NCI-H1417 (cell line): ENCODE data around the gene CNTN2.

ENCODE experiments used
- DNase-seq, 3 experiments: peaks; one replicate each; lab custom pipeline; 2025; lab: John Stamatoyannopoulos, UW

The CNTN2 gene

DNA sequence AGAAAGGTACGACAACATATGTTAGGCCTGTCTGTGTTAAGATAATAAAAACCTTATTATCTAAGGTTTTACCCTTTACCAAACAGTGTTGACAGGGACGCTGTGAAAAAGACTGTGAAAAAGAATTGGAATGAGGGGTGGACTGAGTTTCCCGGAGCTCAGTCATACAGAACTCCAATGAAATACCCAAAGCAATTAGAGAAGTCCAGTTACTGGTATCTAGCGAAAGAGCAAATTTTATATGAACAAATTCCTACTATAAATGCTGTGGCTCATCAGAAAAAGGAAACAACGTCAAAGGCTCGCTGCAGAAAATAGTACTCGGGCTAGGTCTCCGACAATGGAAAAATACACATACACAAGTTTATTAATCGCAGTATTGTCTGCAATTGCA is 79.5 kb downstream of the CNTN2 start:
- no peak for DNase-seq

- DNase-seq = no peak
Measured at GRCh38 chr1:205124726-205125125, 81.7 kb downstream of the CNTN2 start.

GRCh38 chr1:205127646-205128045 is 84.6 kb downstream of the CNTN2 start:
- no peak for DNase-seq
